Liver (tissue), 3 donors: Measurements from ENCODE around the gene IPO5.

ENCODE experiments used
- CTCF ChIP-seq: fragments of 150-350 bp; IDR thresholded peaks from 2 replicates; pipeline ENCODE4 v1.5.1; 2017; ENCODE audit warnings: improper control_type of control experiment, low read depth, low read length; ENCODE audit not compliant: missing input control
- EGR1 ChIP-seq, 2 donors: IDR thresholded peaks; 2 replicates each; pipeline ENCODE4 v1.6.1; 2016 to 2018; ENCODE audit warnings: antibody characterized with exemption in 2 of 2, low read depth in 2 of 2
- RAD21 ChIP-seq, 2 donors: IDR thresholded peaks; 2 replicates each; pipeline ENCODE4 v1.6.1; 2016; ENCODE audit warnings: antibody characterized with exemption in 2 of 2, mild to moderate bottlenecking in 2 of 2
- ZBTB33 ChIP-seq: IDR thresholded peaks from 2 replicates; pipeline ENCODE4 v1.6.1; 2016; ENCODE audit warnings: antibody characterized with exemption
- TF ChIP-seq, protein P1 (sequence below): IDR thresholded peaks from 2 replicates; pipeline ENCODE4 v1.6.1; 2016; ENCODE audit warnings: antibody characterized with exemption, mild to moderate bottlenecking
- donor health status: healthy.
- donor health status: healthy.

DNA sequence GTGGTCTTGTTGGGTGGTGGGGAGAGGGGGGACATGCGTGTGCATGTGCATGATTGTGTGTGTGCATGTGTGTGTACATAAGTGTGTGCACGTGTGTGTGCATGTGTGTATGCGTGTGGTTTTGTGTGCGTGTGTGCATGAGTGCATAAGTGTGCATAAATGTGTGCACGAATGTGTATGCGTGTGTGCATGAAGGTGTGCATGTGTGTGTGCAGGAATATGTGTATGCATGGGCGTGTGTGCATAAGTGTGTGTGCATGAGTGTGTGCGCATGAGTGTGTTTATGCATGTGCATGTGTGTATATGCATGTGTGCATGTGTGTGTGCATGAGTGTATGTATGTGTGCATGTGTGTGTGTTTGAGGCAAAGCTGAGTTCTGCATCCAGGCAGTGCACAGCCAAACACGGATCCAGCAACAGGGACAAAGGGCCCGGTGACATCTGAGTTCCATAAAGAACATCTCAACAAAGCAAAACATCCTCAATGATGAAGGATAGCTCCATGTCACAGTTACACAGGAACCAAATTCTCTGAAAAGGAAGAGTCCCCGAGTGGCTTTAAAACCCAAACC, 103.5 kb downstream of the IPO5 start:
- TF ChIP-seq CTCF (no peak), RAD21 (IDR thresholded peaks at IDR 0.05) (no peak), EGR1 (IDR thresholded peaks at IDR 0.05; ENCODE audit: low read depth in 2 of 2) (no peak), ZBTB33 (no peak)
- TF ChIP-seq, protein P1, sequence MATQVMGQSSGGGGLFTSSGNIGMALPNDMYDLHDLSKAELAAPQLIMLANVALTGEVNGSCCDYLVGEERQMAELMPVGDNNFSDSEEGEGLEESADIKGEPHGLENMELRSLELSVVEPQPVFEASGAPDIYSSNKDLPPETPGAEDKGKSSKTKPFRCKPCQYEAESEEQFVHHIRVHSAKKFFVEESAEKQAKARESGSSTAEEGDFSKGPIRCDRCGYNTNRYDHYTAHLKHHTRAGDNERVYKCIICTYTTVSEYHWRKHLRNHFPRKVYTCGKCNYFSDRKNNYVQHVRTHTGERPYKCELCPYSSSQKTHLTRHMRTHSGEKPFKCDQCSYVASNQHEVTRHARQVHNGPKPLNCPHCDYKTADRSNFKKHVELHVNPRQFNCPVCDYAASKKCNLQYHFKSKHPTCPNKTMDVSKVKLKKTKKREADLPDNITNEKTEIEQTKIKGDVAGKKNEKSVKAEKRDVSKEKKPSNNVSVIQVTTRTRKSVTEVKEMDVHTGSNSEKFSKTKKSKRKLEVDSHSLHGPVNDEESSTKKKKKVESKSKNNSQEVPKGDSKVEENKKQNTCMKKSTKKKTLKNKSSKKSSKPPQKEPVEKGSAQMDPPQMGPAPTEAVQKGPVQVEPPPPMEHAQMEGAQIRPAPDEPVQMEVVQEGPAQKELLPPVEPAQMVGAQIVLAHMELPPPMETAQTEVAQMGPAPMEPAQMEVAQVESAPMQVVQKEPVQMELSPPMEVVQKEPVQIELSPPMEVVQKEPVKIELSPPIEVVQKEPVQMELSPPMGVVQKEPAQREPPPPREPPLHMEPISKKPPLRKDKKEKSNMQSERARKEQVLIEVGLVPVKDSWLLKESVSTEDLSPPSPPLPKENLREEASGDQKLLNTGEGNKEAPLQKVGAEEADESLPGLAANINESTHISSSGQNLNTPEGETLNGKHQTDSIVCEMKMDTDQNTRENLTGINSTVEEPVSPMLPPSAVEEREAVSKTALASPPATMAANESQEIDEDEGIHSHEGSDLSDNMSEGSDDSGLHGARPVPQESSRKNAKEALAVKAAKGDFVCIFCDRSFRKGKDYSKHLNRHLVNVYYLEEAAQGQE: no peak
